ENCODE measurements around the gene MMP23B. TPM values are rescaled to one million over a fixed set of nuclear protein-coding genes. Genes with fewer than 3 reads are reported as not detected.

MMP23B gene
- total RNA-seq, 1 donor from 2014 or later, result 17.2 TPM

DNA sequence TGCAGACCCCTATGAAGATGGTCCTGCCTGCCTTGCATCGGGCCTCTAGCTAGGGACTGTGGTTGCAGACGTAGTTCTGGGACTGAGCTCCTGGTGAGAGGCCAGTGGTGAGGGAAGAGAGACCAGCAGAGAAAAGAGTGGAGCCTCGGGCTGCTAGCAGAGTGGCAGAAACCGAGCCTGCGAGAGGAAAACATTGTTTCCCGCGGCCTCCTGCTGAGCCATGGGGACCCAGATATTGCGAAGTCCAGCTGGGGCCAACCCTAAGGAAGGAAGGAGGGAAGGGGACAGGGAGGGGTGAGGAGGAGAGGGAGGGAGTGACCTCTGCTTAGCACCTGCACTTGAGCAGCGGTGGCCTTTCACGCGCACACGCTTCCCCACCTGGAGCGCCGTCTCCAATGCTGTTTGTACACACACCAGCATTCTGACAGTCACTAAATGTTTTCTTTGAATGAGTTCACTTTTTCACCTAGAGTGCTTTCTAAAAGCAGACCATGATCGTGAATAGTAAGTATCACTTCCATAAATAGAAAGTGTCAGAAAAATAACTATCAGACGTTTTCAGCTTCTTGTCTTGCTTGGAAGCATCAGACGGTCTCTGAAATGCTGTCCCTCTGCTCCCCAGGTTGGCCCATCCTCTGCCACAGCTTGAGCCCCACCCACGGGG is 29.5 kb upstream of the MMP23B start:
- DNase-seq (ENCODE audit: low spot score), result no peak

DNA sequence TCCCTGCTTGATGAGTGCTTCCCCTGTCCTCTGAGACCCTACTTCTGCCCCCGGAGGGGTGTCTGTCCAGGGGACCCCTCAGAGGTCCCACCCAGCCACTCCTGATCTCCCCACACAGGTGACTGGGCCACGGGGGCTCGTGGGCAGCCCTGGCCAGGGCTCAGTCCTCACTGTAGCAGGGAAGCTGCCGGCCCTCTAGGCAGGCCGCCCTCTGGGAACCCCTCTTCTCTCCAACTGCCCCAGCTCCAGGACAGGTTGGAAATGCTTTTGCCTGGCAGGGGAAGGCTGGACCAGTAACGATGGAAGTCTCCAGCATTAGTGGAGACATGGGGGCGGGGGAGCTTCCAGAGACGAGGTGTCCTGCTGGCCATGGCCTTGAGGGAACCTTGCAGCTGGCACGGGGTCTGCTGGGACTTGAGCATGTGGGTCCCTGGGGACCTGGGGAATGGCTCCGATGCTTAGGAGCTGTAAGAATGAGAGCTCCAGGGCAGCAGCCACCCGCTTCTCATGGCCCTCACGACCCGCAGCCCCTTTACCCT is 28.9 kb upstream of the MMP23B start:
- no peak for DNase-seq (ENCODE audit: low spot score)

DNA sequence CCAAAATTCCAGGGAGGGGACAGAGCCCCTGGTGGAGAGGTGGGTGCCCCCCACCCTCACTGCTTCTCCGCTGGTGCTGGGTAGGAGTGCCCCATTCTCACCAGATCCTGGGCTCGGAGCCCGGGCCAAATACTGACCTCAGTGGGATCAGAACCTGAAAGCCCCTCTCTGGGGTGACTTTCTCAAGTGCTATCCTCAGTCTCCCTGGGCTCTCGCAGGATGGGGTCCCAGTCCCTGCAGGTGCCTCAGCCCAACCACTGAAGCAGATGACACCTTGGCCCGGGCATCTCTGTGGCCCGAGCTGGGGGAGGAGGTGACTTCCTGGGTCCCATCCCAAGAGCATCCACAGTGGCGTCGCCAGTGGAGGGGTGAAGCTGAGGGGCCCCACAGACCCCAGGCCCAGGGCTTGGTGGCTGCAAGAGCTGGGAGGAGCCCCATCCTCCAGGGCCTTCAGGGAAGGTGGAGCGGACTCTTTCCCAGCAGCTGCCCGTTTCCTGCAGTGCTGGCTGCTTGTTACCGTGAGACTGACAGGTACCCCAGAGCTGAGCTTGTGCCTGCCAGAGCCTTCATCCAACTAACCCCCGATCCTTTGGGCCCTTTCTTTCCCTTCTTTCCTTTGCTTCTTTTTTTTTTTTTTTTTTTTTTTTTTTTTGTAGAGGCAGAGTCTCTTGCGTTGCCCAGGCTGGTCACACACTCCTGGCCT is 28.2 kb upstream of the MMP23B start:
- no peak for DNase-seq (ENCODE audit: low spot score)

DNA sequence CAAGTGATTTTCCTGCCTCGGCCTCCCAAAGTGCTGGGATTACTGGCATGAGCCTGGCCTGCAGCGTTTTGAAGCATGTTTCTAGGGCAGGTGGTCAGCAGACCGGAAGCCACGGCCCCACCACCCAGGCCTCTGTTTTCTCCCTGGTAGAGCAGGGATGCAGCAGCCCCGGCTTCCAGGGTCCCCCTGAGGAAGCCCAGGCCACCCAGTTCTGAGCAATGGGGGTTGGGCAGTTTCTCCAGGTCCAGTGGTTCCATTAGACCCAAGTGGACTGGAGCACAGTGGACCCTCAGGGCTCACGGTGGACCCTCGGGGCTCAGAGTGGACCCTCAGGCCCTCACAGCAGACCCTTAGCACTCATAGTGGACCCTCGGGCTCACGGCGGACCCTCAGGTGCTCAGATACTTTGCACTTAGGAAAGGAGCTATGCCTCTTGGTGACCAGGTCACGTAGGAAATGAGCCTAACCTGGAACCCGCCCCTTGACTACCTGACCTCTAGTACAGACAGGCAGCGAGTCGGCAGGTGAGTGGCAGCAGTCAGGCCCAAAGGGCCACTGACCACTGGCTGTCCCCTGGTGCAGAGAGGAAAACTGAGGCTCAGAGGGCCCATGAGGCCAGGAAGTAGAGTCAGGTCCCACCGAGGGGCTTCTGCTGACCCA is 27.5 kb upstream of the MMP23B start:
- no peak for DNase-seq (ENCODE audit: low spot score)

DNA sequence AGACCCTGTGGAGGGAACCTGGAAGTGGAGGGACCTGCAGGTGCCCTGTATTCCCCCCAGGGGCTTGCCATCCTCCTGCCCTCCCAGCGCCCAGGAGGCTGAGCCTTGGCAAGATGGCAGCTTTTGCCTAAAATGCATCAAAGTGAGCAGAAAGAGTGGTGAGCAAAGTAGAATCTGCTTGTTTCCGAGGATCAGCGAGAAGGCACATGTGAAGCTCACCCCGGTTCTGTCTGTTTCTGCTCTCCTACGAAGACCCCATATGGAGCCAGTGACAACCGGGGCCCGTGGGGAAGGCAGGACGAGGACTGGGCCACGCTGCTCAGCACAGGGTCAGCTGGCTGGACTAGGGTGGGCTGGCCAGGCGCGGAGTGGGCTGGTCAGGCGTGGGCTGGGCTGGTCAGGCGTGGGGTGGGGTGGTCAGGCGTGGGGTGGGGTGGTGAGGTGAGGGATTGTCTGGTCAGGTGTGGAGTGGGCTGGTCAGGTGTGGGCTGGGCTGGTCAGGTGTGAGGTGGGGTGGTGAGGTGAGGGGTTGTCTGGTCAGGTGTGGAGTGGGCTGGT is 26.9 kb upstream of the MMP23B start:
- no peak for DNase-seq (ENCODE audit: low spot score)

DNA sequence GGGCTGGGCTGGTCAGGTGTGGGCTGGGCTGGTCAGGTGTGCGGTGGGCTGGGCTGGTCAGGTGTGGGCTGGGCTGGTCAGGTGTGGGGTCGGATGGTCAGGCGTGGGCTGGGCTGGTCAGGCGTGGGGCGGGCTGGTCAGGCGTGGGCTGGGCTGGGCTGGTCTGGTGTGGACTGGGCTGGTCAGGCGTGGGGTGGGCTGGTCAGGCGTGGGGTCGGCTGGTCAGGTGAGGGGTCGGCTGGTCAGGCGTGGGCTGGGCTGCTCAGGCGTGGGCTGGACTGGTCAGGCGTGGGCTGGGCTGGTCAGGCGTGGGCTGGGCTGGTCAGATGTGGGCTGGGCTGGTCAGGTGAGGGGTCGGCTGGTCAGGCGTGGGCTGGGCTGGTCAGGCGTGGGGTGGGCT is 26.2 kb upstream of the MMP23B start:
- no peak for DNase-seq (ENCODE audit: low spot score)

DNA sequence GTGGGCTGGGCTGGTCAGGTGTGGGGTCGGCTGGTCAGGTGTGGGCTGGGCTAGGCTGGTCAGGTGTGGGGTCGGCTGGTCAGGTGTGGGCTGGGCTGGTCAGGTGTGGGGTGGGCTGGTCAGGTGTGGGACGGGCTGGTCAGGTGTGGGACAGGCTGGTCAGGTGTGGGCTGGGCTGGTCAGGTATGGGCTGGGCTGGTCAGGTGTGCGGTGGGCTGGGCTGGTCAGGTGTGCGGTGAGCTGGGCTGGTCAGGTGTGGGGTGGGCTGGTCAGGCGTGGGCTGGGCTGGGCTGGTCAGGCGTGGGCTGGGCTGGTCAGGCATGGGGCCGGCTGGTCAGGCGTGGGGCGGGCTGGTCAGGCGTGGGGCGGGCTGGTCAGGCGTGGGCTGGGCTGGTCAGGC is 25.7 kb upstream of the MMP23B start:
- no peak for DNase-seq (ENCODE audit: low spot score)

DNA sequence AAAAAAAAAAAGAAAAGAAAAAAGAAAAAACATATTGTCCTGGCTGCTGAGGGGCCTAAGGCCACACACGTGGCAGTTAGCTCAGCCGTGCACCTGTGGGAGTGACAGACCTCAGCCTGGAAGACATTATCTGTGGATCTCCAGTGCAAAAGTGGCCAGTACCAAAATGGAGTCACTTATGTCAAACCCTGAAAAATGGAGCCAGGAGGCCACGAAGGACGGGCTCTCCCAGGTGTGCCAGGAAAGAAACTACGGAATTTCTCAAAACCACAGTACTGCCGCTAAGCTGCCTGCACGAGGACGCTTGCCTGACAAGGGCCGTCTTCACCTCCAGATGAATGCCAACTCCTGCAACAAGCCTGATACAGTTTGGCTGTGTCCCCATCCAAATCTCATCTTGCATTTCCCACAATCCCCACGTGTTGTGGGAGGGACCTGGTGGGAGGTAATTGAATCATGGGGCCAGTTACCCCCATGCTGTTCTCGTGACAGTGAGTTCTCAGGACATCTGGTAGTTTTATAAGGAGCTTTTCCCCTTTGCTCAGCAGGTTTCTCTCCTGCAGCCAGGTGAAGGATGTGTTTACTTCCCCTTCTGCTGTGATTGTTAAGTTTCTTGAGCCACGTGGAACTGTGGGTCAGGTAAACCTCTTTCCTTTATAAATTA is 22.0 kb upstream of the MMP23B start:
- no peak for DNase-seq (ENCODE audit: low spot score)

DNA sequence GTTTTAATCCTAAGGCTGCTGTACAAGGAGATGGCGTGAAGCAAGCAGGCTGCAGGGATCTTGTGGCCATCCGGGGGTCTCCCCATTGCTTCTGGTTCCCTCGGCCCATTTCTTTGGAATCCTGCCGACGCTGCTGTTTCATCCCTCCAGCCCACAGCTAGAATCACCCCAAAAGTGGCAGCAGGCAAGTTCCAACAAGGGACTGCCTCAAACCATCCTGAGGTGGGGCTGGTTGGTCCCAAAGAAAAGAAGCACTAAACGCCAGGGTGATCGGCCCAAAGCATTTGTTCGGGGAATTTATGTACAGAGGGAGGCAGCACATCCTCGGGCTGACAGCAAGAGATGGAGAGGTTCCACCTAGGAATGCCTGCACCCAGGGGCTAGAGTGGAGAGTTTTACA is 21.2 kb upstream of the MMP23B start:
- DNase-seq (ENCODE audit: low spot score), result no peak

DNA sequence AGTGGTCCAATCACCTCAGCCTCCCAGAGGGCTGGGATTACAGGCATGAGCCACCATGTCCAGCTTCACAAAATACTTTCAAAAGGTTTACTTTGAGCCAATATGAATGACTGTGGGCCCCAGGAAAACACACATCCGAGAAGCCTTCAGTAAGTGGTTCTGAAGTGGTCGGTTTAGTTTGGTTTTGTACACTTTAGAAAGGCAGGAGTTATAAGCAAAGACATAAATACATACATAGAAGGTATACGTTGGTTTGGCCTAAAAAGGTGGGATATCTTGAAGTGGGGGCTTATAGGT is 19.9 kb upstream of the MMP23B start:
- no peak for DNase-seq (ENCODE audit: low spot score)

DNA sequence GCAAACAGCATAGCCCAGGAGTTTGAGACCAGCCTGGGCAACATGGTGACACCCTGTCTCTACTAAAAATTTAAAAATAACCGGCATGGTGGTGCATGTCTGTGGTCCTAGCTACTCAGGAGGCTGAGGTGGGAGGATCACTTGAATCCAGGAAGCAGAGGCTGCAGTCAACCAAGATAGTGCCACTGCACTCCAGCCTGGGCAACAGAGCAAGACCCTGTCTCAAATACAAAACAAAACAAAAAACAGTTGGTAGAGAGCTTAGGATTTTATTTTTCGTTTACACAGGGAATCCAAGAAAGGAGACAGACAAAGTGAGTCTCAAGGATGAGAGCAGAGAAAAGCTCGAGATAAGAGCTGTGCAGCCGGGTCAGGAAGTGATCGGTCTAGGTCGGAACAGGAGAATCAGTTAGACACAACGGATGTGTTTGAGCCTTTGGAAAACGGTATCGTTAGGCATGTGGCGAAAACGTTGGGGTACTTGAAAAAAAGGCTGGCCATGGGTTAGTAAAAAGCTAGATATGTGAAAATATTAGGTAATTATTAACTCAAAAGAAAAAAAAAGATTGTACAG is 18.4 kb upstream of the MMP23B start:
- no peak for DNase-seq (ENCODE audit: low spot score)

DNA sequence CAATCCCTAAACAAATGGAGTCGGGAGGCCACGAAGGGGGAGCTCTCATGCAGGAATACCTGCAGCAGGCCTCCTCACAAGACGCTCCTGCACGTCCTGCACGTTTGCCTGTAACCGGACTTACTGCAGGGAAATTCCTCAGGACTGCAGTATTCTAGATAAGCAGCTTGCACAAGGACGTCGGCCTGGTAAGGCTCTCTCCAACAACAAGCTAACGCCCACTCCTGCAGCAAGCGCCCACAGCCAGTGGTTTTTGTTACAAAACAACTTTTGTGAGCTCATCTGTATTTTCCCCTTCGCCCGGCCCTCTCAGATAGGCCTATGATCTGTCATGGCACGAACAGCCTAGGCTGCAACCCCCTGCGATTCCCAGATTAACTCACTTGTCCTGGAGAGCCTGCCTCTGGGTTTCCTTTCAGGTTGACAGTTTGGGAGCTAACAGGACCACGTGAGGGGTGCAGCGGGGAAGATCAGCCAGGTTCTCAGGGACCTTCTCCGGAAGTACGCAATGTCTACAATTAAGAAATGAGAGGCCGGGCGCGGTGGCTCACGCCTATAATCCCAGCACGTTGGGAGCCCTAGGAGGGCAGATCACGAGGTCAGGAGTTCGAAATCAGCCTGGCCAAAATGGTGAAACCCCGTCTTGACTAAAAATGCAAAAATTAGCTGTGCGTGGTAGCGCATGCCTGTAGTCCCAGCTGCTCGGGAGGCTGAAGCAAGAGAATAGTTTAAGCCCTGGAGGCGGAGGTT is 17.6 kb upstream of the MMP23B start:
- no peak for DNase-seq (ENCODE audit: low spot score)

DNA sequence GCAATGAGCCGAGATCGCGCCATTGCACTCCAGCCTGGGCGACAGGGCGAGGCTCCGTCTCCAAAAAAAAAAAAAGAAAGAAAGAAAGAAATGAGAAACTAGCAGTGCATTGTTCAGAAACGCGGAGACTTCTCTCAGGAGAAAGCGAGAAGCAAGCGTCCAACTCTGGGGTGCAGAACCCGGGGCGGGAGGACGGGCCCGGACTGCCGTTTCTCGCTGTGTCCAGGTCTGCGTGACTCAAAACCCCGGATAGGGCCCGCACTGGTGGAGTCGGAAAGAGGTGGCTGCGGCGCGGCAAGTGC is 17.1 kb upstream of the MMP23B start:
- DNase-seq (ENCODE audit: low spot score), result no peak

DNA sequence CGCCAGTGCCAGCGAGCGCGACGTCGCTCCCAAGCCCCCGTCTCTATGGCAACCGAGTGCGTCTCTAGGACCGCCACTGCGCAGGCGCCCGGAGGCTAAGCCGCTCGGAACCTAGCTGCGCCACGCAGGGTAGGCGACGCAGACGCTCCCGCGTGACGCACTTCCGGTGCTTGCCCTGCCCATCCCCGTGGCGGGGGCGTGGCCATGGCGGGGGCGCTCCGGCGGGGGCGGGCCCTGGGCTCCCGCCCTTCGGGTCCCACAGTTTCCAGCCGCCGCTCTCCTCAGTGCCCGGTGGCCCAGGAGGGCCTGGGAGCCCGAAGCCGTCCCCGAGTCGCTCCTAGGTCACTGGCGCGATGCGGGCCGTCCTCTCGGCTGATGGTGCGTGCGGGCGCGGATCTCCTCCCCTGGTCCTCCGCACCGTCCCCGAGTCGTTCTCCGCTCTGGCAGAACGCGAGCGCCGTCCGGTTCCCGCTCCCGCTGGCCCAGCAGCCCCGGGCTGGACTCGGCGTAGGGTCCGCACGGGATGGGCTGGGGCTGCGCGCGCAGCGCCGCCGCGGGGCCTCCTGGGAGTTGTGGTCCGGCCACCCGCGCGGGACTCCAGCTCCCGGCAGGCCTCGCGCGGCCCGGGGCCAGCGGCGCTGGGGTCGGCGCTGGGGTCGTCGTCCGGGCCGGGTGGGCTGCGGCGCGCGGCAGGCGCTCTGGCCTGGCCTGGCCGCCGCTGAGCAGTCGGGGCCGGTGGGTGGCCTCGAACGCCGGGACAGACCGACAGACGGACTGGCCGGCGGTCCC is 16.5 kb upstream of the MMP23B start, which contains the start of gene MIB2:
MIB2 (plus strand) TSS at position 245 of the 789 bp plus-strand sequence. CDS start 7,953 bp downstream, outside the sequence.
- peak; percentile 99 for DNase-seq (ENCODE audit: low spot score)

DNA sequence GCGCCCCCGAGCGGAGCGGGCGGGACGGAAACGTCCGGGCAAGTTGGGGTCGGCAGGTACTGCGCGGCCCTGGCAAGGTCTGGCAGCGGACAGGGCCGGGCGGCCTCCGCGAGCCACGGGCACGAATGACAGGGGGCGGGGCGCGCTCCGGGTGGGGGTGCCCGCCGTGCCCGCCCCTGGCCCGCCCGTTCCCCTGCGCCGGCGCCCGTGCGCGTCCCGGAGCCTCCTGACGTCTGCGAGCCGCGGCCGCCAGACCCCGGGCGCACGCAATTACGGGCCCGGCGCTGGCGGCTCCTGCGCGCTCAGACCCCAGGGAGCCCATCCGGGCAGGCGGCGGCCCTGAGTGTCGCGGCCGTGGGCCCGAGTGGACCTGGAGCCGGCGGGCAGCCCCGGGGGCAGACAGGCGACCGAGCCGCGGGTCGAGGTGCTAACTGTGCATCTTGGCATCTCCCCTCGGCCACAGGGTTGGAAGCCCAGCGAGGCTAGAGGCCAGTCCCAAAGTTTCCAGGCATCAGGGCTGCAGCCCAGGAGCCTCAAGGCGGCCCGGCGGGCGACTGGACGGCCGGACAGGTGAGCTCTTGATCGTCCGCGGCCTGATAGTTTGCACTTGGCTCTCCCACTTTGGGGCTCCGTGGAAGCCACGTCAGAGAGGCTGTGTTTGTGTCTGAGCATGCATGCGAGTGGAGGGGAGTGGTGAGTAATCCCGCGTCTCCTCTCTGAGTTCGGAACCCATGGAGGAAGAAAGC is 15.8 kb upstream of the MMP23B start:
- no peak for DNase-seq (ENCODE audit: low spot score)

DNA sequence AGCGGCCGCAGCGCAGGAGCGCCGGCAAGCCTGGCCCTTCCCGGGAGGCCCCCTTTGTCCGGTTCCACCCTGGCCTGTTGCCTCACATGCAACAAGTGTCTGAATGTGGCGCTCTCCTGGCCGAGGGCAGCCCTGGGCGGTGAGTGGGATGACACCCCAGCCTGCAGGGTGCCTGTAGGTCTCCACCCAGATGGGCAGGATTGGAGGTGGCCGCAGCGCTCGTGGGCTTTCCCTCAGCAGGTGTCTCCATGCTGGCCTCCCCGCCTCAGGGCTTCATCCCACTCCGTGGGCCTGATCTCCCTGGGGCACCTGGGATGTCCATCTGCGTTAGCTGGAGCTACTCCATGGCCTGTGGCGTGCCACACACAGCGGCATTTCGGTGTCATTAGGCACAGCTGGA is 15.1 kb upstream of the MMP23B start:
- DNase-seq (ENCODE audit: low spot score), result no peak

DNA sequence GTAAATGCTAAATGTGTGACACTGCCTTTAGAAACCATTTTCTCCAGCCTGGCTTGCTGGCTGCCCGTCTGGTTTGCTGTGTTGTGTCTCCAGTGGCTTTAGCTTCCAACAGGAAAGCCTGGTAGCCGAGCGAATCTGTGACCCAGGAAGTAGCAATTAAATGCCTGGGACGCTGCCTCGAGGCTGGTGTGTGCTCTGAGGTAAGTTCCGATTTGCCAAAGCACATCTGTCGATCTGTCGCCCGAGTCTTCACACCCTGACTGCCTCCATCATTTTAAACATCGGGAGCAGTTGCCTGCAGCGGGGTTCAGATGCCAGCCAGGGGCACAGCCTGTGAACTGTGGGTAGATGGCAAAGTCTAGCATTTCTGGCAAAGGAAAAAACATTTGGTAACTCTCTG is 14.5 kb upstream of the MMP23B start:
- DNase-seq (ENCODE audit: low spot score), result no peak

DNA sequence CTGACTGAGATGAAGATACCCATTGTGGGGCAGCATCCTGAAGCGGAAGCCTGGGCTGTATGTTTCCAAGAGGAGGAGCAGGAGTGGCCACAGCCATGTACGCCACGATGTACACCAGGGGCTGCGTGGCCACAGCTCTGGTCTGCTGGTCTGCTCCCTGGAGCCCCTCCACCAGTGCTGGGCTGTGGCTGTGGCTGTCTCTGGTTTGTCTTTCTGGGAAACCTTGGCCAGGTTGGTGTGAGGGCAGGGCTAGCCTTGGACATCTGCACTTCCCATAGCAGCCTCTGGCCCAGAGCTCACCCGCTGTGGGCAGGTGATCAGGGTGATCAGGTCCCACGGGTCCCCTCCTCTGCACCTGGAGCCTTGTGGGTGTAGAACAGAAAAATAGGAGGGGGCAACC is 14.0 kb upstream of the MMP23B start:
- no peak for DNase-seq (ENCODE audit: low spot score)

DNA sequence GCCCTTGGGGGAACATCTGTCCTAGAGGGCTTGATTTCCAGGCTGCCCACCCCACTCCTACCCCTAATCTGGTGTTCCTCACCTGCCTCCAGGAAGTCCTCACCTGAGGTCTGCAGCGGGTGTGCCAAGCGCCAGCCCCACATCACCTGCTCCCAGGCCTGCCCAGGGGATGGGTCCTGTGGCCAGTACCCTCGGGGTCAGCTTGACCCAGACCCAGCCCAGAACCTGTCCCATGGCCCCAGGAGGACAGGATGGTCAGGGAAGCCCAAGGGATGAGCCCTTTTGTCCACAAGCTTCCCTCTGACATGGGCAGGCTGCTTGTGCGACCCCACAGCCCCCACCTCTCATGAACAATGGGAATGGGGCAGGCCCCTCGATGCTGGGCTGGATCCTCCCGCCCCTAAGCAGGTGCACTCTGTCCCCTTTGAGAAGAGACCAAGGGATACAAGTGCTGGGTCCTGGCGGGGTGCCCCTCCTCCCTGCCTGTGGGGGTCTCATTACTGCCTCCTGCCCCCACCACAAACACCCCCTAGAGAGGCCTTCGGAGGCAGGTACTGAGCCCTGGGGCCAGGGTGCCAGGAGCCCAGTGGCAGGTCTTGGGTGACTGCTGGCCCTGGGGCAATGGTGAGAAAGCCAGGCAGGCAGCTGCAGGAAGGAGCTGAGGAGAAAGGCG is 13.4 kb upstream of the MMP23B start:
- DNase-seq (ENCODE audit: low spot score), result no peak

Data from mesenteric fat pad (tissue), 1 donor.